ENCODE data around the gene CRIP1.

- TF ChIP-seq CREB1 (CRISPR knock-in tag; IDR thresholded peaks at IDR 0.05; ENCODE audit: low read depth) (no peak), CTCF (conservative IDR thresholded peaks at IDR 0.05; ENCODE audit: low read depth in 2 of 2) (no peak), POLR2AphosphoS5 (IDR thresholded peaks at IDR 0.05; ENCODE audit: low read depth) (no peak), EZH2 (IDR thresholded peaks at IDR 0.05; ENCODE audit: low read depth, unreplicated experiment) (no peak), REST (IDR thresholded peaks at IDR 0.05; ENCODE audit: unreplicated experiment) (no peak), ETS1 (IDR thresholded peaks at IDR 0.05) (no peak), NANOG (IDR thresholded peaks at IDR 0.05; ENCODE audit: borderline replicate concordance) (no peak), EZH2phosphoT487 (IDR thresholded peaks at IDR 0.05; ENCODE audit: unreplicated experiment) (no peak), STAT1 (IDR thresholded peaks at IDR 0.05; ENCODE audit: unreplicated experiment) (no peak), JUNB (IDR thresholded peaks at IDR 0.05; ENCODE audit: unreplicated experiment) (no peak)
Observed at GRCh38 chr14:105450864-105451720, 35.6 kb upstream of the CRIP1 start.

Measured in GM23338 (cell line).